B cell (primary cell): ENCODE measurements around the gene CLASP1. TPM values are rescaled to one million over a fixed set of nuclear protein-coding genes. Genes with fewer than 3 reads are reported as not detected.

Source experiments
- ATAC-seq: fragments of 200-7000 bp; cut with Tn5 transposase; one replicate; pipeline ENCODE4 v1.10.0; 2021; ENCODE audit warnings: low read depth, mild to moderate bottlenecking, moderate number of reproducible peaks, moderate library complexity
- CTCF ChIA-PET: fragments of 350-600 bp; sonication (Branson Sonifier 250); formaldehyde crosslinking; loops from one replicate; lab custom pipeline; 2021; ENCODE audit warnings: antibody characterized with exemption, inconsistent platforms; lab: Charles Lee
- POLR2A ChIA-PET: fragments of 350-600 bp; sonication (Branson Sonifier 250); formaldehyde crosslinking; loops from one replicate; lab custom pipeline; 2021; ENCODE audit warnings: antibody characterized with exemption; lab: Charles Lee
- DNase-seq: peaks from one replicate; pipeline ENCODE4 v3.0.0; 2013
- H2AFZ ChIP-seq: 2 replicates; pipeline ENCODE4 v1.6.1; 2012; ENCODE audit warnings: mild to moderate bottlenecking, low read depth, low read length; ENCODE audit not compliant: insufficient read depth, poor library complexity, severe bottlenecking
- H3K27ac ChIP-seq, 2 donors: 1 replicate in 1 of 2; 2 replicates in 1 of 2; pipeline ENCODE4 v1.5.1; 2012 to 2013; ENCODE audit warnings: low read length in 2 of 2, mild to moderate bottlenecking in 2 of 2, moderate library complexity in 1 of 2
- H3K27me3 ChIP-seq, 4 experiments: fragments of 200-600 bp in 1 of 4; sonication (generic) in 1 of 4; replicated peaks in 1 of 4; 1 replicate in 2 of 4; 2 replicates in 2 of 4; pipeline versions ENCODE4 v1.6.1 to v1.7.0; 2013 to 2016; ENCODE audit warnings: low read length in 3 of 4, mild to moderate bottlenecking in 2 of 4, mixed read lengths in 1 of 4, moderate library complexity in 1 of 4; ENCODE audit not compliant: insufficient read depth in 4 of 4, control insufficient read depth in 3 of 4; ENCODE audit errors: control extremely low read depth in 1 of 4
- H3K36me3 ChIP-seq, 2 experiments: replicated peaks in 1 of 2; 1 replicate in 1 of 2; 2 replicates in 1 of 2; pipeline versions ENCODE4 v1.6.1 to v1.7.1; 2013; ENCODE audit warnings: low read length in 1 of 2; ENCODE audit not compliant: insufficient read depth in 2 of 2, control insufficient read depth in 1 of 2; ENCODE audit errors: control extremely low read depth in 1 of 2, extremely low read depth in 1 of 2
- H3K4me1 ChIP-seq, 2 donors: fragments of 200-600 bp in 1 of 2; sonication (generic) in 1 of 2; 1 replicate in 1 of 2; 2 replicates in 1 of 2; pipeline versions ENCODE4 v1.5.1 to v1.6.1; 2013 to 2017; ENCODE audit warnings: low read length in 2 of 2; ENCODE audit not compliant: control insufficient read depth in 2 of 2, insufficient read depth in 2 of 2
- H3K4me2 ChIP-seq: replicated peaks from 2 replicates; pipeline ENCODE3; 2012; ENCODE audit warnings: mild to moderate bottlenecking, low read depth, low read length; ENCODE audit not compliant: poor library complexity, severe bottlenecking
- H3K4me3 ChIP-seq, 5 experiments: fragments of 200-600 bp in 1 of 5; sonication (generic) in 1 of 5; 1 replicate in 3 of 5; 2 replicates in 2 of 5; pipeline versions ENCODE4 v1.5.1 to v1.7.0; 2011 to 2016; ENCODE audit warnings: low read length in 4 of 5, mild to moderate bottlenecking in 4 of 5, low read depth in 2 of 5, control low read depth in 1 of 5, moderate library complexity in 1 of 5; ENCODE audit not compliant: insufficient read depth in 1 of 5; ENCODE audit errors: control extremely low read depth in 1 of 5, extremely low read depth in 1 of 5
- H3K79me2 ChIP-seq: fragments of 200-600 bp; sonication (generic); one replicate; pipeline ENCODE4 v1.6.0; 2016; ENCODE audit warnings: low read length; ENCODE audit not compliant: control insufficient read depth, insufficient read depth
- H3K9ac ChIP-seq: fragments of 200-600 bp; sonication (generic); 2 replicates; pipeline ENCODE4 v1.6.1; 2017; ENCODE audit warnings: mild to moderate bottlenecking, low read length, moderate library complexity
- H3K9me3 ChIP-seq, 3 donors: one replicate each; pipeline versions ENCODE4 v1.6.1 to v1.7.1; 2013; ENCODE audit warnings: low read length in 2 of 3; ENCODE audit not compliant: control insufficient read depth in 2 of 3, insufficient read depth in 1 of 3; ENCODE audit errors: control extremely low read depth in 1 of 3
- H4K20me1 ChIP-seq: 2 replicates; pipeline ENCODE4 v1.6.0; 2012; ENCODE audit warnings: mild to moderate bottlenecking, low read length; ENCODE audit not compliant: insufficient read depth, control insufficient read depth, poor library complexity, severe bottlenecking
- H3K27ac Mint-ChIP-seq: one replicate; pipeline ENCODE4 v1.8.0; 2021; ENCODE audit warnings: mixed read lengths
- H3K27me3 Mint-ChIP-seq: one replicate; pipeline ENCODE4 v1.8.0; 2021; ENCODE audit warnings: mixed read lengths
- H3K4me1 Mint-ChIP-seq: one replicate; pipeline ENCODE4 v1.8.0; 2021; ENCODE audit warnings: mixed read lengths
- H3K4me3 Mint-ChIP-seq: one replicate; pipeline ENCODE4 v1.8.0; 2021; ENCODE audit warnings: mixed read lengths
- H3K9me3 Mint-ChIP-seq: one replicate; pipeline ENCODE4 v1.8.0; 2022; ENCODE audit warnings: mixed read lengths; ENCODE audit not compliant: insufficient read depth
- CTCF ChIP-seq: fragments of 200-600 bp; IDR thresholded peaks from one replicate; pipeline ENCODE4 v1.8.0; 2022; ENCODE audit warnings: antibody characterized with exemption, mild to moderate bottlenecking
- EZH2 ChIP-seq: IDR thresholded peaks from 2 replicates; pipeline ENCODE4 v1.6.1; 2012; ENCODE audit warnings: borderline replicate concordance, low read depth, mild to moderate bottlenecking, moderate library complexity, low read length; ENCODE audit not compliant: insufficient read depth, poor library complexity, severe bottlenecking
- WGBS: methylation state at CpG from one replicate; pipeline ENCODE4 v1.1.5; 2013; ENCODE audit warnings: missing lambda C conversion rate; ENCODE audit not compliant: insufficient coverage; 5-methylcytosine and 5-hydroxymethylcytosine counted together
- intact Hi-C: fragments of 100-400 bp; cut with micrococcal nuclease; formaldehyde crosslinking; loops from one replicate; pipeline ENCODE4 v1.10.0; 2022
- polyA plus RNA-seq: library from polyadenylated mRNA; depleted of rRNA; stranded (reverse); fragments of >200 nt; gene quantifications from 2 replicates; pipeline ENCODE4 v1.2.3, GENCODE V29; 2012
- total RNA-seq, 2 donors: library from RNA; stranded (reverse); fragments of 120-200 nt in 1 of 2; gene quantifications; 1 replicate in 1 of 2; 2 replicates in 1 of 2; pipeline versions ENCODE4 v1.2.3 to v1.2.4, GENCODE V29; 2013 to 2022

Gene CLASP1
- total and polyA plus RNA-seq, 2 donors (not counting 1 experiment from before 2014, with no cell fraction given): 8.7 to 88.0 TPM

GRCh38 chr2:121294881-121295840 lies 354.1 kb downstream of the CLASP1 start:
- Histone ChIP-seq H3K27ac (no peak overlapping the region), H3K4me2 (no peak overlapping the region)
- CTCF ChIA-PET: interaction anchor here (0.6 kb wide), 1 partner anchor 336 kb away, joined by 4 read pairs; no protein-coding TSS in a partner anchor

More at GRCh38 chr2:121294881-121295840, 354.1 kb downstream of the CLASP1 start:
- Mint-ChIP-seq H3K27ac (no peak overlapping the region), H3K4me3 (no peak overlapping the region), H3K9me3 (no peaks in the 10 kb centered on the region), H3K4me1 (no peaks in the 10 kb centered on the region), H3K27me3 (peaks cover 17% of the 10 kb centered on the region)
- Histone ChIP-seq H3K9ac (no peak overlapping the region), H3K36me3 (no peaks in the 10 kb centered on the region), H3K27me3 (peaks cover 0 to 3% (median 0%) of the 10 kb centered on the region in 4 experiments), H4K20me1 (no peaks in the 10 kb centered on the region), H3K4me1 (no peaks in the 10 kb centered on the region), H3K4me3 (no peak overlapping the region), H3K79me2 (no peaks in the 10 kb centered on the region), H3K9me3 (peaks cover 0 to 9% (median 0%) of the 10 kb centered on the region in 3 donors), H2AFZ (no peak overlapping the region)
- POLR2A ChIA-PET: no interaction called here
- ATAC-seq: no peak
- intact Hi-C loops: no loop called here
- TF ChIP-seq CTCF (no peak), EZH2 (no peak)
- no peak for DNase-seq
- 93% methylated on average over 7 of the region's 9 CpGs for WGBS
